H4 (cell line): ENCODE data around the gene CDH8. TPM values are rescaled to one million over a fixed set of nuclear protein-coding genes. Genes with fewer than 3 reads are reported as not detected.

Experiments
- DNase-seq: peaks from one replicate; pipeline ENCODE4 v3.0.0-alpha.2; 2015; ENCODE audit warnings: low spot score
- total RNA-seq: library from RNA; depleted of rRNA; stranded (reverse); fragments of >200 nt; shearing (Covaris generic); gene quantifications from 2 replicates; pipeline ENCODE4 v1.2.3, GENCODE V29; 2014

Gene CDH8
- total RNA-seq, 1 experiment from 2014 or later: 1.4 TPM

DNA sequence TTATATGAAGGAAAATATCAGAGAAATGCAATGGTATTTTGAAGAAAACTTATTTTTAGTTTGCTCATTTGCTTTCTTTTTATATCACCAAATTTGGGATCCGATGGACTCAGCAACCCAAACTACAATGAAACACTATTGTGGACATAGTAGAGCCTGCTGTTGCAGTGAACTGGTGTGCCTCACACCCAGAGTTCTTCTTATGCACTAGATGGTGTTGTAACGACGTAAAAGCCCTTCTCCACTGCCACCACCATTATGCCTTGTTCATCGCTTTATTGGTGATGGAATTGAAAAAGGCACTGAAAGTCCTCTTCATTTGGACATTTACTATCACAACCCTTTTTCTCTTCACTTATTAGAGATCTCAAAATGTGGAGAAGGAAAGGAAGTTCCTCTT, 381.3 kb downstream of the CDH8 start:
- peak; percentile 8 for DNase-seq

DNA sequence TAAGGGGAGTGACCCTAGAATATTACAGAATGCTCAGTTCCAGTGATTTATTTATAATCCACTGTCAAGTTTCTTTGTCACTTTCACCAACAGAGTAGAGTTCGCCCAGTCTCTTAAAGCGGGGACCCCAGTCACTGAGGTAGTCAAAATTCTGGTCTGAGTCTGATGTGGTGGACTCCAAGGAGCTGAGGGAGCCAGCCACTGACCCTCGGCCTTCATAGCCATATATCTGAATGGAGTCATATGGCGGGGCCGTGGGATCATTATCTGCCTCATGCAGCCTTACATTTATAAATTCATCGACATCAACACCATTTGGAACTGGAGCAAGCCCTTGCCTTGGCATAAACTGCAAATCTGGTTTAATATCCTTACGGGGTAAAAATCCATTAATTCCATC, 382.7 kb downstream of the CDH8 start:
- no peak for DNase-seq

DNA sequence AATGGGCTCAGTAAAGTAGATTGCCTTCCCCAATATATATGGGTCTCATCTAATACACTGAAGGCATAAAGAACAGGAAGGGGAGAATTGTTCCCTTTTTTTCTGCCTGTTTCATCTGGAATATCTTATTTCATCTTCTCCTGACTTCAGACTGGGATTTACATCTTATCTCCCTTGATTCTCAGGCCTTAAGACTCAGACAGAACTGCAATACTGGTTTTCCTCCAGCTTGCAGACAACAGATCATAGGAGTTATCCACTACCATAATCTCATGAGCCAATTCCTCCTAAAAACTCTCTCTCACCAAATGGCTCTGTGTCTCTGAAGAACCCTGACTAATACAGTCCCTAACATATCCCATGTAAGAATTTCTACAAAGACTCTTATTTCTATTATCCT, 390.7 kb downstream of the CDH8 start:
- DNase-seq: no peak

DNA sequence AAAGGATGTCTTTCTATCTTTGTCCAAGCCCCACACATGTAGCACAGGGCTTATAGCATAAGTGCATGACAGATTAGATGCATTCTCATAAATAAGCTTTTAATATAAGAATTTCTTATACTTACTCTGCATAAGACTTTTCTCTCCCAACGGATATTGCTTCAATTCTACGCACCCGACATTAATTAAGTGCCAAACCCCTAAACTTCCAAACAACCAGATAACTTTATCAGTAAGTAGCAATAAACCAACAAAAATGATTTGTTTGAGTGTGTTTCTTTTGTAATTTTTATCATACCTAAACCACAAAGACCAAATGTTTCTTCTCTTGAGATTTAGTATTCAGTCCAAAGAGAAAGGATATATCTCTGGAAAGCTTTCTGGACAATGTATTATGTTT, 391.5 kb downstream of the CDH8 start:
- no peak for DNase-seq

DNA sequence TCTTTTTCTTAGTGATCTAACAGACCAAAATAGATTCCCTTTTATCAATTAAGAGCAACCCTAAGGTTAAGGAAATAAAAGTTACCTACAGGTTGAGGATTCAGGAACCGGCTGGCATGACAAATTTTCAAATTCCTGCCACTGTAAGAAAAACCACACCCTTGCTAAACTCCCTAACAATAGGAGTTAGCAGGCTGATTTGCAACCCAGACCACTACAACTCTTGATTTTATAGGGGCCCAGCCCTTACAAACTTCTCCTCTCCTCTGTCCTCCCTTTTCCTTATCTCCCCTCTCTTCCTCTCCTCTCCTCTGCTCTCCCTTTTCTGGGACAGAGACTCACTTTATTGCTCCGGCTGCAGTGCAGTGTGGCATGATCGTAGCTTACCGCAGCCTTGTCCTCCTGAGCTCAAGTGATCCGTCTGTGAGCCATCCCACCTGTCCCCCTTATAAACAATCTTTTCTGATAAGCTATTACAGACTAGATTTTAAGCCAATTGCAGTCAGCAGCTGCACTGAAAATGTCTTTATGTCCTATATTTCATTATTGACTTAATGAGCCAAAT, 418.9 kb downstream of the CDH8 start:
- DNase-seq: no peak

DNA sequence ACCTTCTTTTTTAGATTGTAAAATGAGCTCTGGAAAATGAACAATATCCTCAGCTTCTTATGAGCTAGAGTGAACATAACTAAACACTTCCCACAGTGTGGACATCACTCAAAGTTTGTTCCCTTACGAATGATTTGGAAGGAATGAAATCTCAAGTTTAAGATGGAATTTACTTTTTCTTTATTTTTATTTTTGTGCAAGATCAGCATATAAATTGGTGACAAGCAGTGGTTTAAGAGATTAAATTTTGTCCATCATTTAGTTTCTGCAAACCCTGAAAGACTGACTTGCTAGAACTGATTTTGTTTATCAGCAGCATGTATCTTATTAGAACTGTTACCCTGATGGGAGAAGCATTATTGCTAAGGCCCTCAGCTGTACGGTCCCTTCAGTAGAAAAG, 420.1 kb downstream of the CDH8 start:
- DNase-seq: no peak

DNA sequence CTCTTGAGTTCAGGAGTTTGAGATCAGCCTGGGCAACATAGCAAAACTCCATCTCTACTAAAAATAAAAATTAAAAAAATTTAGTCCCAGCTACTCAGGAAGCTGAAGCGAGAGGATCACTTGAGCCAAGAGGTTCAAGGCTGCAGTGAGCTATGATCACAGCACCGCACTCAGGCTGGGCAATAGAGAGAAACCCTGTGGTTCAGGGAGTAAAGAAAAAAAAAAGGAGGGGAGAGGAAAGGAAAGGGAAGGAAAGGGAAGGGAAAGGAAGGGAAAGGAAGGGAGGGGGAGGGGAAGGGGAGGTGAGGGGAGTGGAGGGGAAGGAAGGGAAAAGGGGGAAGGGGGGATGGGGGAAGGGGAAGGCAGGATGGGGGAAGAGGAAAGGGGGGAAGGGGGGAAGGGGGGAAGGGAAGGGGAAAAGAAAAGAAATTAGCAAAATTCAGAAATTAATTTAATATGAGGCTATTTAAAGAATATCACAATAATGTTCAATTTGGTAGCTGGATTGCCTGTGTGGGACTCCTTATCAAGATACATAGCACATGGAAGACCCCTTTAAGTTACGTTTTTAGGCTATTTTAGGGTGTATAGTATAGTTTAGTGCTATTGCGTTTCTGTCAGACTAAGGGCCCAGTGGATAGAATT, 424.3 kb downstream of the CDH8 start:
- DNase-seq: no peak

DNA sequence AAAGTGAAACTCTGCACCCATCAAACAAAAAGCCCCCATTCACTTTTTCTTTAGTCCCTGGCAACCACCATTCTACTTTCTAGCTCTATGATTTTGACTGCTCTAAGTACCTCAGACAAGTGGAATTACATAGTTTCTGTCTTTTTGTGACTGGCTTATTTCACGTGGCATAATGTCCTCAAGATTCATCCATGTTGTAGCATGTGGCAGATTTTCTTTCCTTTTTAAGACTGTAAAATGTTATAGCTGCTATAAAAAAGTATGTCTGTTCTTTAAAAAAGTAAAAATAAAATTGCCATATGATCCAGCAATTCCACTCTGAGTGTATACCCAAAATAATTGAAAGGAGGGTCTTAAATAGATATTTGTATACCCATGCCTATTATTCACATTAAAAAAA, 429.7 kb downstream of the CDH8 start:
- no peak for DNase-seq
